ENCODE measurements around the gene KCNIP4. TPM values are rescaled to one million over a fixed set of nuclear protein-coding genes. Genes with fewer than 3 reads are reported as not detected.
A peak's percentile ranks its signal among the peaks of the same experiment; 100 is the strongest.

The KCNIP4 gene
- total and polyA plus RNA-seq, 10 of the 15 experiments (the other 5 are each of a cell fraction or from before 2014, with no cell fraction given) = 0.03 to 0.23 (median 0.13) TPM; not detected in 7

DNA sequence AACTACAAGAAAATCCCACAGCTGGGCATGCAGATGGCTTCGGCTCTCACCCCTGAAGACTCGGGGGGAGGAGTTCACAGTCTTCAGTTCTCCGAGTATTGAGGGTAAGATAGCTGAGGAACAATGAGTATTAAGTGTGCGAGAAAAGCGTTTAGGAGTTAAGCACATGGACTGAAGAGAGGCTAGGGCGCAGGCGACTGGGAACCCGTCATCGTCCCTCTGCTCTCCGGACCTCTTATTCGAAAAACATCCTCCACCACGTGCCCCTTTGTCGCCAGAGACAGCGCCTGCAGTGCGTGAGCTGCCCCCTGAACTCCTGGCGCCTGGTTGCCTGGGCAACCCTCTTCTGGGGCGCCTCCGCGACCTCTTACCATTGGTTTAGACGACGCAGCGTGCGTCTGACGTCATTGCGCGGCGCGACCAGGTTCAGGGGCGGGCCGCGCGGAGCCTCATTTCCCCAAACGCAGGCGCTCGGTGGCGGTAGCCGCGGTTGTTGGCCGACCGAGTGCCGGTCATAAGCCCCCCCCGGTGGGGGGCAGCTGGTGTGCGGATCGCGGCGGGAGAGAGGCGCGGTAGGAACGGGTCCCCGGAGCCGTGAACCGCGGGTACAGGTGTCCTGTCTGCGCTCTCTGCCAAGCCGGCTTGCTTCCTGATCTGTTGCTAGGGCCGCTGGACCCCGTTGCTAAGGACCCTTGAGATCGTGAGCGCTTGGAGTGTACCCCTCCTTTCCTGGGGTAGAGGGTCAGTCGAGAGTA, 1248.4 kb downstream of the KCNIP4 start, which contains the start of gene PACRGL (continued):
- TF ChIP-seq PAX5 (IDR thresholded peaks at IDR 0.05; ENCODE audit: borderline replicate concordance, low read depth, low read length) = peak; percentile 64; the same call in 1 of the 2 replicates
- TF ChIP-seq KLF5 (IDR thresholded peaks at IDR 0.05; ENCODE audit: partially characterized antibody) = peak; percentile 42
- 0 out of 2 replicates have a peak, but pooled peaks have one; percentile 9 for TF ChIP-seq SPI1 (IDR thresholded peaks at IDR 0.05; ENCODE audit: borderline replicate concordance, insufficient read depth, low read depth, low read length)
- no peak for TF ChIP-seq ZNF384 (IDR thresholded peaks at IDR 0.05; ENCODE audit: borderline replicate concordance, low read depth, low read length)
- TF ChIP-seq RAD51 (IDR thresholded peaks at IDR 0.05) = peak; percentile 88
- peak; percentile 57; the same call in 1 of the 2 replicates for TF ChIP-seq RFX5 (IDR thresholded peaks at IDR 0.05; ENCODE audit: low read depth, low read length)
- peak; percentile 68 for TF ChIP-seq HCFC1 (IDR thresholded peaks at IDR 0.05; ENCODE audit: low read length)
- TF ChIP-seq TAF1 (IDR thresholded peaks at IDR 0.05; ENCODE audit: borderline replicate concordance, low read depth, low read length) = peak; percentile 66; the same call in 1 of the 2 replicates
- peak; percentile 40; the same call in 1 of the 2 replicates for TF ChIP-seq CHD2 (IDR thresholded peaks at IDR 0.05; ENCODE audit: borderline replicate concordance, low read depth, low read length)
- peak; percentile 95 for TF ChIP-seq CREB1 (IDR thresholded peaks at IDR 0.05; ENCODE audit: low read depth)
- TF ChIP-seq SRF (IDR thresholded peaks at IDR 0.05; ENCODE audit: low read depth in 2 of 2, low read length in 2 of 2) = 0 out of 4 replicates have a peak, but pooled peaks of 1 of the 2 experiments have one; percentile 35
- 0 out of 2 replicates have a peak, but pooled peaks have one; percentile 37 for TF ChIP-seq CBFB (IDR thresholded peaks at IDR 0.05; ENCODE audit: low read depth)
- TF ChIP-seq MTA2 (IDR thresholded peaks at IDR 0.05; ENCODE audit: low read depth) = peak; percentile 20; the same call in 1 of the 2 replicates
- TF ChIP-seq, protein P1, sequence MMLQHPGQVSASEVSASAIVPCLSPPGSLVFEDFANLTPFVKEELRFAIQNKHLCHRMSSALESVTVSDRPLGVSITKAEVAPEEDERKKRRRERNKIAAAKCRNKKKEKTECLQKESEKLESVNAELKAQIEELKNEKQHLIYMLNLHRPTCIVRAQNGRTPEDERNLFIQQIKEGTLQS (IDR thresholded peaks at IDR 0.05; ENCODE audit: borderline replicate concordance, extremely low read depth, low read depth, low read length) = peak; percentile 47; the same call in 1 of the 2 replicates

Measured in GM12878 (cell line).